GDM1 (cell line): ENCODE data around the gene BAIAP2.
A peak's percentile ranks its signal among the peaks of the same experiment; 100 is the strongest.
"Not testable (repeated sequence)": the region's sequence is repeated elsewhere in the genome, so short reads cannot be mapped to it uniquely, and the experiment has no call there.

Source experiments
- DNase-seq: peaks from one replicate; lab custom pipeline; 2025; lab: John Stamatoyannopoulos, UW

BAIAP2 gene

DNA sequence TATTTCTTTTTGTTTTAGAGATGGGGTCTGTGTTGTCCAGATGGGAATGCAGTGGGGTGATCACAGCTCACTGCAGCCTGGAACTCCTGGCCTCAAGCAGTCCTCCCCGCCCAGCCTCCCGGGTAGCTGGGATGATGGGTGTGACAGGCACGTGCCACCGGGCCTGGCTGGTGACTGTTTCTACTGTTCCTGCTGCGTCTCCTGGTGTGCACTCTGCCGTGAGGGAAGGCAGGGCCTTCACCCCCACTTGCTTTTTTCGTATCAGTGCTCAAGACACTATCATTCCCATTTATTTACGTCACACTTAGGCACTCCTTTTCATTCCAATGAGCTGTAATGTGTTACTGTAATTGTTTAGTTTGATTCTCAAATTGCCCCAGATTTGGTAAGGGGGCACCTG, 105.1 kb downstream of the BAIAP2 start:
- no peak for DNase-seq

DNA sequence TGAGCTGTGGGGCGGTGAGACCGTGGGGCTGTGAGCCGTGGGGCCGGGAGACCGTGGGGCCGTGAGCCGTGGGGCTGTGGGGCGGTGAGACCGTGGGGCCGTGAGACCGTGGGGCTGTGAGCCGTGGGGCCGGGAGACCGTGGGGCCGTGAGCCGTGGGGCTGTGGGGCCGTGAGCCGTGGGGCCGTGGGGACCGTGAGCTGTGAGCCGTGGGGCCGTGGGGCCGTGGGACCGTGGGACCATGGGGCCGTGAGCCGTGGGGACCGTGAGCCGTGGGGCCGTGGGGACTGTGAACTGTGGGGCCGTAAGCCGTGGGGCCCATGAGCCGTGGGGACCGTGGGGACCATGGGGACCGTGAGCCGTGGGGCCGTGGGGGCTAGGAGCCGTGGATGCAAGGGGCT, 105.7 kb downstream of the BAIAP2 start:
- DNase-seq, result no peak

- DNase-seq, result peak; percentile 64
These were observed 107.6 kb downstream of the BAIAP2 start for GRCh38 chr17:81142301-81143199.

- no peak for DNase-seq
These were observed 108.2 kb downstream of the BAIAP2 start for GRCh38 chr17:81143200-81143527.

GRCh38 chr17:81143717-81144422, 108.9 kb downstream of the BAIAP2 start:
- DNase-seq, result no peak

GRCh38 chr17:81144423-81144781, 109.5 kb downstream of the BAIAP2 start:
- DNase-seq, result no peak

DNA sequence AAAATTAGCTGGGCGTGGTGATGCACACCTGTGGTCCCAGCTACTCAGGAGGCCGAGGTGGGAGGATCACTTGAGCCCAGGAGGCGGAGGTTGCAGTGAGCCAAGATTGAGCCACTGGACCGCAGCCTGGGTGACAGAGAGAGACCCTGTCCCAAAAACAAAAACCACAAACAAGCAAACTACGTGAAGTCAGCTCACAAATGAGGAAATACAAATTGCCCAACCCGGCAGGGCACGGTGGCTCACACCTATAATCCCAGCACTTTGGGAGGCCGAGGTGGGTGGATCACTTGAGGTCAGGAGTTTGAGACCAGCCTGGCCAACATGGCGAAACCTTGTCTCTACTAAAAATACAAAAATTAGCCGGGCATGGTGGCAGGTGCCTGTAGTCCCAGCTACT, 111.3 kb downstream of the BAIAP2 start:
- DNase-seq, result not testable (repeated sequence)

DNA sequence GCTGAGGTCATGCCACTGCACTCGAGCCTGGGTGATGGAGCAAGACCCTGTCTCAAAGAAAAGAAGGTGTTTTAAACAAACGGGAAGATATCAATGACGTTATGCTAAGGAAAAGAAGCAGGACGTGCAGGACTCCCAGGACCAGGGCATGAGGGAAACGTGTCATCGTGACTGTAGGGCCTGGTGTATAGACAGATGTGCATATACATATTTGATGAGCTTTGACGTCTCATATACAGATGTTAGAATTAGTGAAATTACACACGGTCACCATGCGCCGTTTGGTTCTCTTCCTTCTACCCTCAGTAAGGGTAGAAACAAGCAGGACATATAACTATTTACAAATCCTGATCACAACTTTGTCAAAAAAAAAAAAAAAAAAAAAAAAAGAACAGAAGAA, 112.8 kb downstream of the BAIAP2 start:
- DNase-seq, result no peak

- DNase-seq, result no peak
These were observed 113.6 kb downstream of the BAIAP2 start for GRCh38 chr17:81148571-81148970.

DNA sequence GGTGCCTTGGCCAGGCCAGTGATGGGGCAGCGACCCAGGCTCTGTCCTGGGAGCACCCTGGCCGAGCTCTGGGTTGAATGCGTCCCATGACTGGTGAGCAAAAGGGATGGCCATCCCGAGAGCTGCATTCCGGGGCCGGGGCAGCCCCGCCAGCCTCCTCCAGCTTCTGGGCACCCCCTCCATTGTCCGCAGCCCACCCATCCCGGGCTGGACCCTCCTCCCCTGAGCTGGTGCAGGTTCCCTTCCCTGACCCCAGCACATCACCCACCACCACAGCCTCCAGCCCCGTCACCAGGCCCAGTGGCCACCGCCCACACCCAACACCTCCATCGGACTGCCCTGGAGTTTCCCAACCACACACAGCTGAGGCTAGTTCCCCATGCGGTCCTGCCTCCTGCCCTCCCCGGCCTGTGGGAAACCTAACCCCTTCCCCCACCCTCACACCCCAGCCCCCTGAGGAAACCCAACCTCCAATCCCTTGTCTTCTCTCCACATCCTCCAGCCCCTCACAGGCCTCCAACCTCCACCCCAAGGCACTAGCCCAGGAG, 114.1 kb downstream of the BAIAP2 start:
- DNase-seq, result no peak

GRCh38 chr17:81150377-81151077, 115.6 kb downstream of the BAIAP2 start:
- DNase-seq, result no peak

GRCh38 chr17:81151278-81151677, 116.3 kb downstream of the BAIAP2 start:
- no peak for DNase-seq

DNA sequence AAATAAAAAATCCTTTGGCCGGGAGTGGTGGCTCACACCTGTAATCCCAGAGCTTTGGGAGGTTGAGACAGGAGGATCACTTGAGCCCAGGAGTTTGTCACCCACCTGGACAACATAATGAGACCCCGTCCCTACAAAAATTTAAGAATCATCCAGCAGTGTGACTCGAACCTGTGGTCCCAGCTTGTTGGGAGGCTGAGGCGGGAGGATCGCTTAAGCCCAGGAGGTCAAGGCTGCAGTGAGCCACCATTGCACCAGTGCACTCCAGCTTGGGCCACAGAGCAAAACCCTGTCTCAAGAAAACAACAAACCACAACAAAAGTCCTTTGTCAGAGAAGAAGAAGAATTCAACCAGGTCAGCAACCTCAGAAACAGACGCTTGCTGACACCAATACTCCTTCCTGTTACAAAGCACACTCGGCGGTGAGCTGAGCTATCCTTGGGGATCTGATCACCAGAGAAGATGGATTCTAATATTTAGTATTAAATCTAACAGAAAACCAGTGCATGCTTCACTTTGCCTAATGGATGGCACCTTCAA, 117.4 kb downstream of the BAIAP2 start:
- no peak for DNase-seq

DNA sequence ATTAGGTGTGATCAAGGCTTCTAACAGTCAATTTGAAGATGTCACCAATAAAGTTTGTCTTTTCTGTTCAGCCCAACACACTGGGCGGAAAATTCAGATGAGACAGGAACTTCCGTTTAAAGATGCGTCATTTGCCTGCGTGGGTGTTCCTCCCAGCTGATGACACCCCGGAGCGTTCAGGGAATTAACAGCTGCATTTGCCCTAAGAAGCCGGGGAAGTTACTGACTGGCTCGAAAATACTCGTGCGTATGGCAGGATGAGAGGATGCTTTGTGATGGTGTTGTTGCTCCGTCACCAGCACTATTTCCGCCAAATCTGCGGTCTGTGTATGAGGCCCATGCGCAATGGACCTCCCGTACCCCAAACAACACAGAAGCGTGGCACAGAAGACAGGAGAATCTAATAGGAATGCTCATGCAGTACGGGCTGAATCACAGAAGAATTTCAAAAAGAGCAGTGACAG, 118.4 kb downstream of the BAIAP2 start:
- no peak for DNase-seq

DNA sequence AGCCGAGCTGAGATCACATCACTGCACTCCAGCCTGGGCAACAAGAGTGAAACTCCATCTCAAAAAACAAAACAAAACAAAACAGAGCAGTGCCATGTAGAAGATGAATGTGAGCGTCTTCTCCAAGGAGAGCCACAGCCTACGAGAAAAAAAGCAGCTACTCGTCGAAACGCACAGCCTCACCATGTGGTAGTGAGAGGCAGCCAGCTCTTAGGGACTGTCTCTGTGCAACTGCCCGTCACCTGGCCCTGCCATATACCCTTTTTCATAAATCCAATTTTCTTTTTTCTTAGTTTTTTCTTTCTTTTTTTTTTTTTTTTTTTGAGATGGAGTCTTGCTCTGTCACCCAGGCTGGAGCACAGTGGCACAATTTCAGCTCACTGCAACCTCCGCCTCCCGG, 119.1 kb downstream of the BAIAP2 start:
- DNase-seq, result not testable (repeated sequence)

DNA sequence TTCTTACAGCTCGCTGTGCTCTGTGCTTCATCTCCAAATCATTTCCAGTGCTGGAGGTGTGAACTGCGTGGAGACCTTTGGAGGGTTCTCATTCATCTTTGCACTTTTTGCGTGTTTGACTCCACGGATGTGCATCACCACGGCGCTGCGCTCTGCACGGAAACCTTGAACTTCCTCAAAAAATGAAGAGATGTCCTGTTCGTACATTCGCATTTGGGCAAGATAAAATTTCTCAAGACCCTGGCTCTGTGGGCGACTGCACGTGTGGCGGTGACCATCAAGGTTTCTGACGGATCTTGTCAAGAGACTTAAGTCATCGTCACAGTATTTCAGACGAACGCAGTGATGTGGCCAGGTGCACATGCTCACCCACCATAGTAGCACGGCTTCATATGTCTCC, 120.0 kb downstream of the BAIAP2 start:
- DNase-seq, result no peak

GRCh38 chr17:81156866-81157805, 122.2 kb downstream of the BAIAP2 start:
- no peak for DNase-seq

DNA sequence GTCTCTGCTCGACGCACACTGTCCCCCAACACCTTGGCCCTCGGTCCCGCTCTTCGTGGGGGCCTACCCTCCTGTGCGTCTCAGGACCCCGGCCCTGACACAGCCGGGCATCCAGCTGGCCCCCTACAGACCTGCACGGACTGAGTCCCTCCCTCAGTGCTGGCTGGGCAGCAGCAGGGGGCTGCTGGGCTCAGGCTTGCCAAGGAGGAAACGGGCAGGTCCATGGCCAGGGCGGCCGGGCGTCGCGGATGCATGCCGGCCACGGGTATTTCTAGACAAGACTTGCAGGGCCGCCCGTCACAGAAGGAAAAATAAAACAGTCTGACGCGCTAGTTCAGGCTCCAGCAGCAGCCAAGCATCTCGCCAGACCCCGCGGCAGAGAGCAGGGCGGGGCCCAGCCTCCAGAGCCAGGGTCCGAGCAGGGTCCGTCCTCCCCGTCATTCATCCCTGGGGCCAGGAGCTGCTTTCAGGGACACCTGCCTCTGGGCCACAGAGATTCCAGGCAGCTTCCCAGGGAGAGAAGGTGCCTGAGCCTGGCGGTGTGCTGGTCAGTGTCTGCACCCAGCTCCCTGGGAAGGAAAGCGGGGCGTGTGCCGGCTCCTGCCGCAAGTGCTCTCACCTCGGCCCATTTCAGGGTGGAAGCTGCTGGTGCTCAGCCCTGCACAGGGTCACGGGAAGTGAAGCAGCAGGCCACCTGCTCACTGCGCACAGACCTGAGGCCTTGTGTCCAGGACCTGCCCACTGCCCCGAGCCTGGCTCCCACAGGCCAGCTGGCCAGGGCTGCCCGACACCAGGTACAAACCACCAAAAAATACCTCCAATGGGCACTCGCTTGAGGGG, 123.1 kb downstream of the BAIAP2 start:
- DNase-seq, result no peak

GRCh38 chr17:81158688-81159590, 124.0 kb downstream of the BAIAP2 start:
- DNase-seq, result no peak
